Measurements from ENCODE around the gene ABLIM3.
"Not testable (repeated sequence)": the region's sequence is repeated elsewhere in the genome, so short reads cannot be mapped to it uniquely, and the experiment has no call there.

The ABLIM3 gene

GRCh38 chr5:149257889-149258705 lies 116.8 kb downstream of the ABLIM3 start:
- no peak for DNase-seq (ENCODE audit: low spot score)

GRCh38 chr5:149260761-149261160 lies 119.5 kb downstream of the ABLIM3 start:
- no peak for DNase-seq (ENCODE audit: low spot score)

- DNase-seq (ENCODE audit: low spot score) = no peak
Observed at GRCh38 chr5:149261246-149261645, 120.0 kb downstream of the ABLIM3 start.

GRCh38 chr5:149262315-149262714 lies 121.0 kb downstream of the ABLIM3 start:
- no peak for DNase-seq (ENCODE audit: low spot score)

GRCh38 chr5:149264439-149265067 lies 123.3 kb downstream of the ABLIM3 start:
- peak; percentile 18 for DNase-seq (ENCODE audit: low spot score)

- DNase-seq (ENCODE audit: low spot score) = no peak
Observed at GRCh38 chr5:149265068-149265465, 123.8 kb downstream of the ABLIM3 start.

- DNase-seq (ENCODE audit: low spot score) = no peak
Observed at GRCh38 chr5:149265597-149265996, 124.3 kb downstream of the ABLIM3 start.

- DNase-seq (ENCODE audit: low spot score) = no peak
Observed at GRCh38 chr5:149267241-149267973, 126.1 kb downstream of the ABLIM3 start.

- peak; percentile 72 for DNase-seq (ENCODE audit: low spot score)
Observed at GRCh38 chr5:149268928-149269557, 127.8 kb downstream of the ABLIM3 start.

- no peak for DNase-seq (ENCODE audit: low spot score)
Observed at GRCh38 chr5:149271195-149271715, 130.0 kb downstream of the ABLIM3 start.

- DNase-seq (ENCODE audit: low spot score) = no peak
Observed at GRCh38 chr5:149271716-149272563, 130.6 kb downstream of the ABLIM3 start, which contains the start of gene AFAP1L1. Gene AFAP1L1 (plus strand): TSS chr5:149271859. CDS start chr5:149271969, 110 bp downstream.

- DNase-seq (ENCODE audit: low spot score) = not testable (repeated sequence)
Observed at GRCh38 chr5:149272781-149273180, 131.5 kb downstream of the ABLIM3 start.

- no peak for DNase-seq (ENCODE audit: low spot score)
Observed at GRCh38 chr5:149273237-149273636, 131.9 kb downstream of the ABLIM3 start.

- DNase-seq (ENCODE audit: low spot score) = no peak
Observed at GRCh38 chr5:149273950-149274349, 132.7 kb downstream of the ABLIM3 start.

GRCh38 chr5:149274939-149275338 lies 133.6 kb downstream of the ABLIM3 start:
- DNase-seq (ENCODE audit: low spot score) = no peak

- DNase-seq (ENCODE audit: low spot score) = no peak
Observed at GRCh38 chr5:149277801-149278200, 136.5 kb downstream of the ABLIM3 start.

GRCh38 chr5:149278451-149279210 lies 137.3 kb downstream of the ABLIM3 start:
- no peak for DNase-seq (ENCODE audit: low spot score)

GRCh38 chr5:149279661-149280060 lies 138.4 kb downstream of the ABLIM3 start:
- no peak for DNase-seq (ENCODE audit: low spot score)

- DNase-seq (ENCODE audit: low spot score) = no peak
Observed at GRCh38 chr5:149280124-149280523, 138.8 kb downstream of the ABLIM3 start.

GRCh38 chr5:149280802-149281201 lies 139.5 kb downstream of the ABLIM3 start:
- DNase-seq (ENCODE audit: low spot score) = no peak
